Chondrocyte (in vitro differentiated cells): ENCODE measurements around the gene BMPER. TPM values are rescaled to one million over a fixed set of nuclear protein-coding genes. Genes with fewer than 3 reads are reported as not detected.

Source experiments
- DNase-seq: peaks from one replicate; pipeline ENCODE4 v3.0.0; 2021; ENCODE audit warnings: mixed read lengths, low spot score
- H3K27ac Mint-ChIP-seq: one replicate; pipeline ENCODE4 v1.8.0; 2021; ENCODE audit warnings: mild to moderate bottlenecking, moderate library complexity, mixed read lengths; ENCODE audit not compliant: unreplicated experiment
- H3K27me3 Mint-ChIP-seq: 2 replicates; pipeline ENCODE4 v1.8.0; 2021; ENCODE audit warnings: low read depth, mixed read lengths
- H3K36me3 Mint-ChIP-seq: 2 replicates; pipeline ENCODE4 v1.8.0; 2021; ENCODE audit warnings: low read depth, mixed read lengths
- H3K4me1 Mint-ChIP-seq: 2 replicates; pipeline ENCODE4 v1.8.0; 2021; ENCODE audit warnings: low read depth, mild to moderate bottlenecking, mixed read lengths
- H3K4me3 Mint-ChIP-seq: one replicate; pipeline ENCODE4 v1.8.0; 2021; ENCODE audit warnings: mild to moderate bottlenecking, moderate library complexity, mixed read lengths; ENCODE audit not compliant: unreplicated experiment
- H3K9me3 Mint-ChIP-seq: 2 replicates; pipeline ENCODE4 v1.8.0; 2021; ENCODE audit warnings: low read depth, mixed read lengths
- CTCF ChIP-seq: fragments of 200-600 bp; sonication (generic); IDR thresholded peaks from 2 replicates; pipeline ENCODE4 v1.5.0; 2021; ENCODE audit warnings: antibody characterized with exemption, mild to moderate bottlenecking, moderate library complexity
- total RNA-seq: library from RNA; stranded (reverse); gene quantifications from 3 replicates; pipeline ENCODE4 v1.2.1, GENCODE V29; 2021

Gene BMPER
- total RNA-seq, 1 donor from 2014 or later = 0.30 TPM

- DNase-seq = no peak
- TF ChIP-seq CTCF = no peak
- no peak overlapping the region for H3K4me3 Mint-ChIP-seq
These were observed 248.4 kb downstream of the BMPER start for GRCh38 chr7:34153656-34154270.

GRCh38 chr7:34155220-34155908, 250.0 kb downstream of the BMPER start:
- no peaks in the 10 kb centered on the region for H3K27me3 Mint-ChIP-seq
- H3K4me1 Mint-ChIP-seq = no peaks in the 10 kb centered on the region
- H3K4me3 Mint-ChIP-seq = no peak overlapping the region
- no peak overlapping the region for H3K27ac Mint-ChIP-seq
- DNase-seq = no peak
- H3K9me3 Mint-ChIP-seq = peaks cover 3% of the 10 kb centered on the region
- TF ChIP-seq CTCF = no peak
- H3K36me3 Mint-ChIP-seq = no peaks in the 10 kb centered on the region

More at GRCh38 chr7:34153656-34154270, 248.4 kb downstream of the BMPER start:
- no peaks in the 10 kb centered on the region for H3K36me3 Mint-ChIP-seq
- no peaks in the 10 kb centered on the region for H3K4me1 Mint-ChIP-seq
- peaks cover 3% of the 10 kb centered on the region for H3K9me3 Mint-ChIP-seq
- H3K27ac Mint-ChIP-seq = no peak overlapping the region
- no peaks in the 10 kb centered on the region for H3K27me3 Mint-ChIP-seq

- H3K36me3 Mint-ChIP-seq = no peaks in the 10 kb centered on the region
- DNase-seq = no peak
- H3K27ac Mint-ChIP-seq = no peak overlapping the region
- no peak overlapping the region for H3K4me3 Mint-ChIP-seq
- H3K27me3 Mint-ChIP-seq = no peaks in the 10 kb centered on the region
- H3K9me3 Mint-ChIP-seq = peaks cover 3% of the 10 kb centered on the region
- H3K4me1 Mint-ChIP-seq = no peaks in the 10 kb centered on the region
- no peak for TF ChIP-seq CTCF
These were observed 251.0 kb downstream of the BMPER start for GRCh38 chr7:34156336-34156735.

- Mint-ChIP-seq H3K9me3 (peaks cover 3% of the 10 kb centered on the region), H3K4me1 (no peaks in the 10 kb centered on the region), H3K4me3 (no peak overlapping the region), H3K36me3 (no peaks in the 10 kb centered on the region), H3K27ac (no peak overlapping the region), H3K27me3 (no peaks in the 10 kb centered on the region)
- no peak for DNase-seq
- TF ChIP-seq CTCF = no peak
These were observed 251.8 kb downstream of the BMPER start for GRCh38 chr7:34157137-34157536.

GRCh38 chr7:34158368-34159153, 253.2 kb downstream of the BMPER start:
- peak; percentile 29 for TF ChIP-seq CTCF
- no peak for DNase-seq
- Mint-ChIP-seq H3K4me3 (no peak overlapping the region), H3K9me3 (peaks cover 3% of the 10 kb centered on the region), H3K36me3 (no peaks in the 10 kb centered on the region), H3K4me1 (no peaks in the 10 kb centered on the region), H3K27ac (no peak overlapping the region), H3K27me3 (no peaks in the 10 kb centered on the region)
